ENCODE measurements around the gene TEDC2.

The TEDC2 gene

DNA sequence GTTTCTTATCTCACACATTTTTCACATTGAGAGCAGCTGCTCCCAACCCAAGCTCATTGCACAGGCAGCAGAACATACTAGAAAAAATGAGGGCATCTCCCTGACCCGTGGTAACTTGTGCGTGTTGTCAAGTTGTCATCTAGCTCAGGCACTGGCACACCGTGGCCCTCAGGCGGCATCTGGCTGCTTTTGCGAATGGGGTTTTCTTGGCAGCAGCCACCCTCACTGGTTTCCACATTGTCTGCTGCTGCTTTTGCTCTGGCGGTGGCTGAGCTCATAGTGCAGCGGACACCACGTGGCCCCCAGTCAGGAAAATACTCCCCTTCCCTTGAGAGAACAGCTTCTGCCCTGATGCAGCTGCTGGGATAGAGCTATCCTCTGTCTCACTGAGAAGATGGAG lies 9.4 kb upstream of the TEDC2 start:
- H3K4me3 ChIP-seq (replicated peaks; ENCODE audit: low read depth, low read length) = no peak overlapping the region
- TF ChIP-seq, protein P1, sequence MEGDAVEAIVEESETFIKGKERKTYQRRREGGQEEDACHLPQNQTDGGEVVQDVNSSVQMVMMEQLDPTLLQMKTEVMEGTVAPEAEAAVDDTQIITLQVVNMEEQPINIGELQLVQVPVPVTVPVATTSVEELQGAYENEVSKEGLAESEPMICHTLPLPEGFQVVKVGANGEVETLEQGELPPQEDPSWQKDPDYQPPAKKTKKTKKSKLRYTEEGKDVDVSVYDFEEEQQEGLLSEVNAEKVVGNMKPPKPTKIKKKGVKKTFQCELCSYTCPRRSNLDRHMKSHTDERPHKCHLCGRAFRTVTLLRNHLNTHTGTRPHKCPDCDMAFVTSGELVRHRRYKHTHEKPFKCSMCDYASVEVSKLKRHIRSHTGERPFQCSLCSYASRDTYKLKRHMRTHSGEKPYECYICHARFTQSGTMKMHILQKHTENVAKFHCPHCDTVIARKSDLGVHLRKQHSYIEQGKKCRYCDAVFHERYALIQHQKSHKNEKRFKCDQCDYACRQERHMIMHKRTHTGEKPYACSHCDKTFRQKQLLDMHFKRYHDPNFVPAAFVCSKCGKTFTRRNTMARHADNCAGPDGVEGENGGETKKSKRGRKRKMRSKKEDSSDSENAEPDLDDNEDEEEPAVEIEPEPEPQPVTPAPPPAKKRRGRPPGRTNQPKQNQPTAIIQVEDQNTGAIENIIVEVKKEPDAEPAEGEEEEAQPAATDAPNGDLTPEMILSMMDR (IDR thresholded peaks at IDR 0.05; ENCODE audit: low read length, missing control alignments) = no peak
- DNase-seq (ENCODE audit: low read depth) = no peak

DNA sequence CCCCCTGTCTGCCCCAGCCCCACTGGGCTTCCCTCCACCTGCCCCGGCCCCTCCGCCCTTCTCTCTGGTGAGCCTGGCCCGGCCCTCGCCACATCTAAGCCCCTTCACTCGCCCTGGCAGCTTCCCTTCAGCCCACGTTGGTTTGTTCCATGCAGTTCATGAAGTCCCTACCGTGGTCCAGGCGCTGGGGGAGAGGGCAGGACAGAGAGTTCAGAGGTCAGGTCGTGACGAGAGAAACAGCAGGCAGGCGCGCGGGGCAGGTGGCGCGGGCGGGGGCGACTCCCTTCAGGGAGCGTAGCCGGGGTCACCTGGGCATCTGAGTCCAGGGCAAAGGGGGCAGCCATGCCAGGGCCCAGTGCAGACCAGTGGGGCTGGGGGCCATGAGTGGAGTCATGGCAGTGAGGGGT lies 8.9 kb upstream of the TEDC2 start:
- DNase-seq (ENCODE audit: low read depth) = no peak
- TF ChIP-seq, protein P1 (IDR thresholded peaks at IDR 0.05; ENCODE audit: low read length, missing control alignments) = no peak
- no peak overlapping the region for H3K4me3 ChIP-seq (replicated peaks; ENCODE audit: low read depth, low read length)

DNA sequence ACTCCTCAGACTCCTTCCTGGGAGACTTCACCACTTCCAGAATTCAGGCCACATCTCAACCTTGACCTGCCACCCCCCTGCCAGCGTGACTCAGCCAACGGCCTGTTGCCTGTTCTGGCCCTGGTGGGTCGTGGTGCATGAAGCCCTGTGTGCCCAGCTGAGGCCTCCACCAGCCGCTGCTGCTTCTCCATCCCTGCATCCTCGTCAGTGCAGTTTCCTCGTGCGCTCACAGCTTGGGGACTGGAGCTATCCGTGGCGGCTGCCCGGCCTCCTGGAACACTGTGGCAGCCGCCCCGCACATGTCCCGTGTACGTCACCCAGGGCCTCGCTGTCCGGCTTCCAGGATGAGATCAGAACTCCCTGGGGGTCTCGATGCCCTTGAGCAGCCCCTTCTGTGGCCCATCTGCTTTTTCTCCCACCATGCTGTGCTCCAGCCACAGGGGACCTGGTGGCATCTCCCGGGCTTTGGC lies 8.0 kb upstream of the TEDC2 start:
- TF ChIP-seq, protein P1 (IDR thresholded peaks at IDR 0.05; ENCODE audit: low read length, missing control alignments) = no peak
- no peak overlapping the region for H3K4me3 ChIP-seq (replicated peaks; ENCODE audit: low read depth, low read length)
- no peak for DNase-seq (ENCODE audit: low read depth)

DNA sequence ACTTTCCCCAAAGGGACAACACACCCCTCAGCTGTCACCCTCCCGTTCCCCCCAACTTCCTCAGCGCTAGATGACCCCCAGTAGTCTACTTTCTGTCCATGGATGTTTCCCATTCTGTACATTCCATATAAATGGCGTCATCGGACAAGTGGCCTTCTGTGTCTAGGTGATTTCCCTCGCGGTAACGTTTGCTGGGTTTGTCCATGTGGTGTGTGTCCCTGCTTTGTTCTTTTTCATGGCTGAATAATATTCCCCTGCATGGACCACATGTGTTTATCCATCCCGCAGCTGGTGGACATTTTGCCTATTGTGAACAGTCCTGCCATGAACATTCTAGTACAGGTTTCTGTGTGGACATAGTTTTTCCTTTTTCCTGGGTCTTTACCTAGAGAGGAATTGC lies 7.3 kb upstream of the TEDC2 start:
- TF ChIP-seq, protein P1 (IDR thresholded peaks at IDR 0.05; ENCODE audit: low read length, missing control alignments) = no peak
- H3K4me3 ChIP-seq (replicated peaks; ENCODE audit: low read depth, low read length) = no peak overlapping the region

DNA sequence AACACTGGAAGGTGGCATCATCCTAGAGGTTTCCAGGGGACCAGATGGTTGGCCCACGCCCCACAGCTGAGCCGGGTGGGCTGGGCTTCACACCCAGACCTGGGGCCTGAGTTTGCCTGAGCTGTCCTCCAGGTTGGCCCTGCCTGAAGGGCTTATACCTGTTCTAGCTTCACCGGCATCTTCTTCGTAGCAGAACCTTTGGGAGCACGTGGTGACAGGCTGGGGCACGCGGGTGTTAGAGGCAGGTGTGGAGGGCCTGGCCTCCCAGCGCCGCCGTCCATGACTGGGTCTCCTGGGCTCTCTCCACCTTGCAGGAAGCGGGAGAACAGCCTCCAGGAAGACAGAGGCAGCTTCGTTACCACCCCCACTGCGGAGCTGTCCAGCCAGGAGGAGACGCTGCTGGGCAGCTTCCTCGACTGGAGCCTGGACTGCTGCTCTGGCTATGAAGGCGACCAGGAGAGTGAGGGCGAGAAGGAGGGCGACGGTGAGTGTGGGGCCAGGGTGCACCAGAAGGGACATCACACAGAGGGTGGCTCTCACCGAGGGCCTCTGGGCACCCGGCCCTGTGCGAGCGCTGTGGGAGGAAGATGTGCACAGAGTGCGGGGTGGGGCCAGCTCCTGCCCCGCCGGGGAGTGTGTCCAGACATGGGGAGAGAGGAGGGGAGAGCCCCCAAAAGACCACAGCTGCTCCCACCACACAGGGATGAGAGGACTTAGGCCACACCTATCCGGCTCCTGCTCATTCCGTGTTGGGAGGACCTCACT lies 4.6 kb upstream of the TEDC2 start:
- no peak for DNase-seq (ENCODE audit: low read depth)
- H3K4me3 ChIP-seq (replicated peaks; ENCODE audit: low read depth, low read length) = no peak overlapping the region
- TF ChIP-seq, protein P1 (IDR thresholded peaks at IDR 0.05; ENCODE audit: low read length, missing control alignments) = no peak

More for the DNA sequence above, 7.3 kb upstream of the TEDC2 start:
- no peak for DNase-seq (ENCODE audit: low read depth)

DNA sequence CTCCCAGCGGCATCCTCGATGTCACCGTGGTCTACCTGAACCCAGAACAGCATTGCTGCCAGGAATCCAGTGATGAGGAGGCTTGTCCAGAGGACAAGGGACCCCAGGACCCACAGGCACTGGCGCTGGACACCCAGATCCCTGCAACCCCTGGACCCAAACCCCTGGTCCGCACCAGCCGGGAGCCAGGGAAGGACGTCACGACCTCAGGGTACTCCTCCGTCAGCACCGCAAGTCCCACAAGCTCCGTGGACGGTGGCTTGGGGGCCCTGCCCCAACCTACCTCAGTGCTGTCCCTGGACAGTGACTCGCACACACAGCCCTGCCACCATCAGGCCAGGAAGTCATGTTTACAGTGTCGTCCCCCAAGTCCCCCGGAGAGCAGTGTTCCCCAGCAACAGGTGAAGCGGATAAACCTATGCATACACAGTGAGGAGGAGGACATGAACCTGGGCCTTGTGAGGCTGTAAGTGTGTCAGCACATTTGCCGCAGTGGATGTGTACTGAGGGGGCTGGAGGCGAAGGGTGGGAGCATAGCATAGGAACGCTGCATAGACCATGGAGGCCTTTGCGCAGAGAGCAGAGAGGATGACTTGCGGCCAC lies 3.3 kb upstream of the TEDC2 start:
- no peak overlapping the region for H3K4me3 ChIP-seq (replicated peaks; ENCODE audit: low read depth, low read length)
- TF ChIP-seq, protein P1 (IDR thresholded peaks at IDR 0.05; ENCODE audit: low read length, missing control alignments) = no peak
- DNase-seq (ENCODE audit: low read depth) = no peak
